HL-60 (cell line): ENCODE results near the gene LAPTM5.

ENCODE experiments used
- DNase-seq, 2 experiments: peaks; one replicate each; pipeline ENCODE4 v3.0.0-alpha.2; 2010 to 2020; ENCODE audit warnings: low read depth in 1 of 2, low spot score in 1 of 2
- H3K27ac ChIP-seq: fragments of 250-450 bp; sonication (Bioruptor Pico); replicated peaks from 2 replicates; pipeline ENCODE4 v1.5.1; 2020; ENCODE audit warnings: mild to moderate bottlenecking, moderate library complexity
- H3K27me3 ChIP-seq: fragments of 250-450 bp; sonication (Bioruptor Pico); 2 replicates; pipeline ENCODE4 v1.5.1; 2021; ENCODE audit warnings: mild to moderate bottlenecking, moderate library complexity; ENCODE audit not compliant: insufficient read depth, poor library complexity, severe bottlenecking
- H3K4me3 ChIP-seq: replicated peaks from 2 replicates; pipeline ENCODE4 v1.5.1; 2011; ENCODE audit warnings: mild to moderate bottlenecking, control low read depth, low read length; ENCODE audit not compliant: insufficient read depth
- CTCF ChIP-seq: IDR thresholded peaks from one replicate; pipeline ENCODE4 v1.5.1; 2011; ENCODE audit warnings: low read length, control low read depth, inconsistent platforms; ENCODE audit not compliant: insufficient read depth
- GABPA ChIP-seq: IDR thresholded peaks from 2 replicates; pipeline ENCODE4 v1.6.1; 2012; ENCODE audit warnings: low read depth
- POLR2AphosphoS5 ChIP-seq: IDR thresholded peaks from 2 replicates; pipeline ENCODE4 v1.6.1; 2012; ENCODE audit warnings: low read depth
- REST ChIP-seq: IDR thresholded peaks from 2 replicates; pipeline ENCODE4 v1.6.1; 2012; ENCODE audit warnings: low read depth; ENCODE audit not compliant: insufficient replicate concordance
- SPI1 ChIP-seq: IDR thresholded peaks from 2 replicates; pipeline ENCODE4 v1.6.1; 2012; ENCODE audit warnings: low read depth, mild to moderate bottlenecking, borderline replicate concordance

LAPTM5 gene

GRCh38 chr1:30707412-30708360 is 49.9 kb downstream of the LAPTM5 start:
- peak; percentile 64 for TF ChIP-seq CTCF
- no peak for TF ChIP-seq REST
- no peak for TF ChIP-seq SPI1
- no peak for TF ChIP-seq GABPA
- Histone ChIP-seq H3K27me3 (peaks cover 10% of the 10 kb centered on the region), H3K27ac (no peak overlapping the region), H3K4me3 (no peak overlapping the region)
- DNase-seq: peak in 1 of 2 experiments; percentile 60

- peaks cover 10% of the 10 kb centered on the region for H3K27me3 ChIP-seq
- H3K4me3 ChIP-seq: no peak overlapping the region
- H3K27ac ChIP-seq: no peak overlapping the region
- DNase-seq: no peak
- no peak for TF ChIP-seq POLR2AphosphoS5
- TF ChIP-seq SPI1: no peak
- no peak for TF ChIP-seq CTCF
- TF ChIP-seq REST: no peak
- no peak for TF ChIP-seq GABPA
Measured at GRCh38 chr1:30706528-30706927, 51.0 kb downstream of the LAPTM5 start.

- Histone ChIP-seq H3K4me3 (no peak overlapping the region), H3K27ac (no peak overlapping the region), H3K27me3 (peaks cover 10% of the 10 kb centered on the region)
- no peak for TF ChIP-seq GABPA
- TF ChIP-seq CTCF: no peak
- TF ChIP-seq POLR2AphosphoS5: no peak
- TF ChIP-seq REST: no peak
- no peak for TF ChIP-seq SPI1
- DNase-seq: no peak
Measured at GRCh38 chr1:30705698-30706097, 51.9 kb downstream of the LAPTM5 start.
